SU-DHL-6 (cell line): ENCODE results near the gene BCO2.

ENCODE experiments used
- H2AFZ ChIP-seq: fragments of 200-600 bp; sonication (generic); 2 replicates; pipeline ENCODE4 v1.6.1; 2014; ENCODE audit warnings: low read depth, mild to moderate bottlenecking, moderate library complexity, mixed read lengths, antibody characterized with exemption, low read length; ENCODE audit not compliant: severe bottlenecking
- H3F3A ChIP-seq: fragments of 200-600 bp; shearing (Covaris generic); 2 replicates; pipeline ENCODE4 v1.6.0; 2016; ENCODE audit warnings: antibody characterized with exemption, mild to moderate bottlenecking; ENCODE audit not compliant: insufficient read depth
- H3K27ac ChIP-seq: fragments of 200-600 bp; sonication (generic); 2 replicates; pipeline ENCODE4 v1.5.1; 2016; ENCODE audit warnings: low read depth, mild to moderate bottlenecking, low read length, moderate library complexity, mixed read lengths
- H3K27me3 ChIP-seq: fragments of 200-600 bp; sonication (generic), shearing (Covaris generic); 2 replicates; pipeline ENCODE4 v1.6.0; 2014; ENCODE audit warnings: mild to moderate bottlenecking, low read length
- H3K36me3 ChIP-seq: fragments of 200-600 bp; sonication (generic); 2 replicates; pipeline ENCODE4 v1.6.1; 2014; ENCODE audit warnings: mild to moderate bottlenecking, low read length, mixed read lengths
- H3K4me2 ChIP-seq: fragments of 300-600, 200-600 bp; shearing (Covaris generic), sonication (generic); 2 replicates; pipeline ENCODE4 v1.6.0; 2014; ENCODE audit warnings: low read length, low read depth, mild to moderate bottlenecking; ENCODE audit not compliant: poor library complexity, severe bottlenecking
- H3K4me3 ChIP-seq: fragments of 200-600 bp; sonication (generic); 2 replicates; pipeline ENCODE4 v1.5.1; 2014; ENCODE audit warnings: antibody characterized with exemption, low read length, mild to moderate bottlenecking, mixed read lengths; ENCODE audit not compliant: insufficient read depth, poor library complexity, severe bottlenecking
- H3K79me2 ChIP-seq: fragments of 200-600 bp; sonication (generic); 2 replicates; pipeline ENCODE4 v1.6.1; 2014; ENCODE audit warnings: mild to moderate bottlenecking, low read length, moderate library complexity; ENCODE audit not compliant: insufficient read depth
- H3K9ac ChIP-seq: fragments of 200-600 bp; sonication (generic); 2 replicates; pipeline ENCODE4 v1.7.0; 2014; ENCODE audit warnings: mild to moderate bottlenecking, low read length
- H3K9me2 ChIP-seq: fragments of 200-600 bp; sonication (generic); replicated peaks from 2 replicates; pipeline ENCODE4 v1.6.1; 2014; ENCODE audit warnings: low read length; ENCODE audit not compliant: insufficient read depth
- H3K9me3 ChIP-seq: fragments of 200-600 bp; sonication (generic); 2 replicates; pipeline ENCODE4 v1.6.1; 2014; ENCODE audit warnings: low read length, mixed read lengths; ENCODE audit not compliant: insufficient read depth
- H4K20me1 ChIP-seq: fragments of 200-600 bp; sonication (generic); 2 replicates; pipeline ENCODE4 v1.6.1; 2014; ENCODE audit warnings: low read depth, mild to moderate bottlenecking, antibody characterized with exemption, low read length, moderate library complexity, mixed read lengths
- CTCF ChIP-seq: fragments of 200-600 bp; sonication (generic); IDR thresholded peaks from one replicate; pipeline ENCODE4 v1.5.1; 2017; ENCODE audit warnings: antibody characterized with exemption, mild to moderate bottlenecking, low read length, moderate library complexity; ENCODE audit not compliant: insufficient read depth, poor library complexity, severe bottlenecking
- EZH2phosphoT487 ChIP-seq: fragments of 200-600 bp; sonication (generic), shearing (Covaris generic); conservative IDR thresholded peaks from 2 replicates; pipeline ENCODE4 v1.6.1; 2018; ENCODE audit warnings: mild to moderate bottlenecking, antibody characterized with exemption, low read length, moderate library complexity, mixed read lengths

Gene BCO2

GRCh38 chr11:112129656-112130055 is 45.7 kb upstream of the BCO2 start:
- Histone ChIP-seq H3K36me3 (no peaks in the 10 kb centered on the region), H3K79me2 (no peaks in the 10 kb centered on the region), H3K4me2 (no peak overlapping the region), H3K9me3 (no peaks in the 10 kb centered on the region), H3K9me2 (no peaks in the 10 kb centered on the region), H3K9ac (no peak overlapping the region), H2AFZ (no peak overlapping the region), H3K27ac (no peak overlapping the region), H3K4me3 (no peak overlapping the region), H4K20me1 (no peaks in the 10 kb centered on the region), H3F3A (no peaks in the 10 kb centered on the region), H3K27me3 (no peaks in the 10 kb centered on the region)
- TF ChIP-seq EZH2phosphoT487 (no peak), CTCF (no peak)

GRCh38 chr11:112132737-112133136 is 42.6 kb upstream of the BCO2 start:
- H3K27ac ChIP-seq, result no peak overlapping the region
- no peaks in the 10 kb centered on the region for H3K36me3 ChIP-seq
- no peak overlapping the region for H3K4me2 ChIP-seq
- H3K27me3 ChIP-seq, result no peaks in the 10 kb centered on the region
- H3K79me2 ChIP-seq, result no peaks in the 10 kb centered on the region
- TF ChIP-seq CTCF (no peak), EZH2phosphoT487 (no peak)
- no peak overlapping the region for H2AFZ ChIP-seq
- no peak overlapping the region for H3K9ac ChIP-seq
- H3K9me3 ChIP-seq, result no peaks in the 10 kb centered on the region
- H3K9me2 ChIP-seq, result no peaks in the 10 kb centered on the region
- no peak overlapping the region for H3K4me3 ChIP-seq
- no peaks in the 10 kb centered on the region for H4K20me1 ChIP-seq
- no peaks in the 10 kb centered on the region for H3F3A ChIP-seq

- Histone ChIP-seq H3K4me3 (no peak overlapping the region), H3K79me2 (no peaks in the 10 kb centered on the region), H3F3A (no peaks in the 10 kb centered on the region), H2AFZ (no peak overlapping the region), H3K4me2 (no peak overlapping the region), H4K20me1 (no peaks in the 10 kb centered on the region), H3K27me3 (no peaks in the 10 kb centered on the region), H3K9ac (no peak overlapping the region), H3K27ac (no peak overlapping the region), H3K36me3 (no peaks in the 10 kb centered on the region), H3K9me2 (no peaks in the 10 kb centered on the region), H3K9me3 (no peaks in the 10 kb centered on the region)
- no peak for TF ChIP-seq EZH2phosphoT487
- TF ChIP-seq CTCF, result no peak
Measured at GRCh38 chr11:112134473-112134872, 40.8 kb upstream of the BCO2 start.
